Nephron (organoid): Measurements from ENCODE around the gene HMHB1.
A peak's percentile ranks its signal among the peaks of the same experiment; 100 is the strongest.

ENCODE experiments used
- H3K27ac Mint-ChIP-seq, 3 experiments: 2 replicates each; pipeline ENCODE4 v1.8.0; 2020; ENCODE audit warnings: mixed read lengths in 3 of 3, mild to moderate bottlenecking in 2 of 3, moderate library complexity in 1 of 3
- H3K27me3 Mint-ChIP-seq: 2 replicates; pipeline ENCODE4 v1.8.0; 2021; ENCODE audit warnings: low read depth, mild to moderate bottlenecking, moderate library complexity, mixed read lengths
- H3K36me3 Mint-ChIP-seq: 2 replicates; pipeline ENCODE4 v1.8.0; 2020; ENCODE audit warnings: low read depth, mixed read lengths
- H3K4me1 Mint-ChIP-seq: 2 replicates; pipeline ENCODE4 v1.8.0; 2020; ENCODE audit warnings: mixed read lengths
- H3K4me3 Mint-ChIP-seq, 3 experiments: 2 replicates each; pipeline ENCODE4 v1.8.0; 2020; ENCODE audit warnings: mild to moderate bottlenecking in 3 of 3, mixed read lengths in 3 of 3, moderate library complexity in 2 of 3
- H3K9me3 Mint-ChIP-seq: 2 replicates; pipeline ENCODE4 v1.8.0; 2020; ENCODE audit warnings: mixed read lengths
- CTCF ChIP-seq, 3 experiments: fragments of 200-600 bp; sonication (generic); IDR thresholded peaks; one replicate each; pipeline ENCODE4 v1.5.0; 2021; ENCODE audit warnings: antibody characterized with exemption in 3 of 3; ENCODE audit not compliant: unreplicated experiment in 3 of 3

HMHB1 gene

GRCh38 chr5:143793249-143793648 lies 18.7 kb upstream of the HMHB1 start:
- Mint-ChIP-seq H3K9me3 (no peaks in the 10 kb centered on the region), H3K36me3 (no peaks in the 10 kb centered on the region), H3K27me3 (peaks cover 7% of the 10 kb centered on the region), H3K4me1 (peaks cover 17% of the 10 kb centered on the region), H3K27ac (no peak overlapping the region), H3K4me3 (no peak overlapping the region)
- TF ChIP-seq CTCF (IDR thresholded peaks at IDR 0.05; ENCODE audit: unreplicated experiment in 3 of 3), result no peak

GRCh38 chr5:143796125-143796524 lies 15.8 kb upstream of the HMHB1 start:
- Mint-ChIP-seq H3K4me1 (peaks cover 24% of the 10 kb centered on the region), H3K27ac (no peak overlapping the region), H3K9me3 (no peaks in the 10 kb centered on the region), H3K36me3 (no peaks in the 10 kb centered on the region), H3K27me3 (peaks cover 7% of the 10 kb centered on the region), H3K4me3 (no peak overlapping the region)
- TF ChIP-seq CTCF (IDR thresholded peaks at IDR 0.05; ENCODE audit: unreplicated experiment in 3 of 3), result no peak

DNA sequence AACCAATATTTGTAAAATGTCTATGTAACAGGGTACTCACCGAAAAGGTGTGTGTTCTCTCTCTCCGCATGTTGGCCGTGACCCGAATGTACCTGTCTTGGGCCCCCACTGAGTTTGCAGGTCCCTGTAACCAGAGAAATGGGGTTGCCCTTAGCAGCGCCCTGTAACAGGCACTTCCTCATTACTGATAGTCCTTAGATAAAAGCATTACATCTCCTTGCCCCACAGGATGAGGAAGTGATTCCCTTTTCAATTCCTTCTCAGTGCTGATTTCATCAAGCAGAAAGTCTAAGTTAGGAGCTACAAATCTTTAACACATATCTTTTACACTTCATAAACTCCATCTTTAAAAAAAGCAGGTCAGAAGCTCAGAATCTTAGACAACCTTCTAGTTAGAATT lies 15.2 kb upstream of the HMHB1 start:
- Mint-ChIP-seq H3K36me3 (no peaks in the 10 kb centered on the region), H3K27me3 (peaks cover 7% of the 10 kb centered on the region), H3K4me1 (peaks cover 27% of the 10 kb centered on the region), H3K9me3 (no peaks in the 10 kb centered on the region), H3K4me3 (no peak overlapping the region), H3K27ac (no peak overlapping the region)
- no peak for TF ChIP-seq CTCF (IDR thresholded peaks at IDR 0.05; ENCODE audit: unreplicated experiment in 3 of 3)

DNA sequence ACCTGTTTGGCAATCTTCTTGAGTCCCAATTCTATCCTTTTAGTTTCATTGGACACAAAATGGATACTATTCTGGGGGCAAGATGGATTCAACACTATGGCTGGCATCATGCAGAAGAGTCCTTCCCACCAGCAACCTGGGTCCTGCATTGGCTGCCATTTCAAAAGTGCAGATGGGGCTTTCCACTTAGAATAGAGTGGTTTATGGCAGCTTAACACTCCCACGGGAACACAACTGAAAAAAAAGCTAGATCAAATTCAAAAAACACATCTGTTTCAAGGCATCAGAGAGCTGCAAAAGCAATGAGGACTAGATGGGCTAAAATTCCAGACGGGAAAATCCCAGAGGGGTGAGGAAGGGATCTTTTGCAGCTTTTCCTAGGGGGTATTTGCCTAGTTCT lies 11.2 kb upstream of the HMHB1 start:
- H3K27ac Mint-ChIP-seq, result peak overlapping the region in 2 of 3 experiments; percentile 3 to 7
- H3K9me3 Mint-ChIP-seq, result no peaks in the 10 kb centered on the region
- peaks cover 28% of the 10 kb centered on the region for H3K4me1 Mint-ChIP-seq
- TF ChIP-seq CTCF (IDR thresholded peaks at IDR 0.05; ENCODE audit: unreplicated experiment in 3 of 3), result no peak
- no peak overlapping the region for H3K4me3 Mint-ChIP-seq
- H3K36me3 Mint-ChIP-seq, result no peaks in the 10 kb centered on the region
- H3K27me3 Mint-ChIP-seq, result no peaks in the 10 kb centered on the region

DNA sequence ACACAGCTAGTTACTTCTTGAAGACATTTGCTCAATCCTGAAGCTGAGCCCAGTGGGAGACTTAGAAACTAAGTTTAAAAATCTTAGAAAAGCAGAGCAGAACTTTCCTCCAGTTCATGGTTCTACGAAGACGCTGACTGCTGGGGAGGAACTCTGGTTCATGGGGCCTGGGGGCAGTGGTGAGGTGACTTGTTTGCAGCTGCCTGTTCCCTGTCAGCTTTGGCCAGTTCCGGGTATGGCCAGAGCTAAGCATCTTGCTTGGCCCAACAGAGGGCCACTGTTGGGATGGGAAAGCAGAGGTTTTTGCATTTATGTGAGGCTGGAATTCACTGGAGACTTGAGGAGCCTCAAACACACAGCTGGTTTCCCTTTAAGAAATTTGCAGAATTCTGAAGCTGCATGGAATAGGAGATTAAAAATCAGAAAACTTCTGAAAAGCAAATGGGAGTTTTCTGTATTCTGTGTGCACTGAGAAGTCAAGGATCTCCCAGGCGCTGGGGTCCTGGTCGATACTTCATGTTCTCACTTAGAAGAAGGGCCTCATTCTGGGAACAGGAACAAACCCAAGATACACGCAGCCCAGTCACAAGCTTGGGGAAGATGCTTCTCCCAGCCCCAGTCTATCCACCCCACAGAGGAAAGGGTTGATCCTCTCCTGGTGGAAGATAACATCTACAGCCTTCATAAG lies 10.6 kb upstream of the HMHB1 start:
- Mint-ChIP-seq H3K36me3 (no peaks in the 10 kb centered on the region), H3K27me3 (no peaks in the 10 kb centered on the region), H3K4me1 (peaks cover 34% of the 10 kb centered on the region), H3K27ac (peak overlapping the region in 1 of 3 experiments; percentile 7), H3K9me3 (no peaks in the 10 kb centered on the region), H3K4me3 (no peak overlapping the region)
- no peak for TF ChIP-seq CTCF (IDR thresholded peaks at IDR 0.05; ENCODE audit: unreplicated experiment in 3 of 3)

GRCh38 chr5:143805861-143806260 lies 6.1 kb upstream of the HMHB1 start:
- Mint-ChIP-seq H3K9me3 (no peaks in the 10 kb centered on the region), H3K4me3 (no peak overlapping the region), H3K27ac (peak overlapping the region in 1 of 3 experiments; percentile 39), H3K36me3 (no peaks in the 10 kb centered on the region), H3K27me3 (no peaks in the 10 kb centered on the region), H3K4me1 (peaks cover 37% of the 10 kb centered on the region)
- TF ChIP-seq CTCF (IDR thresholded peaks at IDR 0.05; ENCODE audit: unreplicated experiment in 3 of 3), result no peak
